Hepatocyte (in vitro differentiated cells): ENCODE results near the gene FAM117B.

Source experiments
- CTCF ChIP-seq: fragments of 200-600 bp; sonication (generic); IDR thresholded peaks from 2 replicates; pipeline ENCODE4 v1.5.1; 2016; ENCODE audit warnings: antibody characterized with exemption, mild to moderate bottlenecking; ENCODE audit not compliant: poor library complexity
- EZH2 ChIP-seq: fragments of 200-600 bp; sonication (generic); IDR thresholded peaks from 2 replicates; pipeline ENCODE4 v1.6.1; 2016; ENCODE audit warnings: antibody characterized with exemption, mild to moderate bottlenecking, borderline replicate concordance
- EZH2phosphoT487 ChIP-seq: fragments of 200-600 bp; sonication (generic); IDR thresholded peaks from one replicate; pipeline ENCODE4 v1.6.1; 2018; ENCODE audit warnings: antibody characterized with exemption, mild to moderate bottlenecking, low read depth, moderate library complexity; ENCODE audit not compliant: unreplicated experiment, severe bottlenecking

GRCh38 chr2:202774104-202774503 is 139.3 kb downstream of the FAM117B start:
- TF ChIP-seq CTCF: no peak
- TF ChIP-seq EZH2: no peak
- no peak for TF ChIP-seq EZH2phosphoT487
